HG03457 (cell line): ENCODE measurements around the gene PRKCQ.
"Not testable (repeated sequence)": the region's sequence is repeated elsewhere in the genome, so short reads cannot be mapped to it uniquely, and the experiment has no call there.

Experiments
- ATAC-seq: cut with Tn5 transposase; IDR thresholded peaks from one replicate; pipeline ENCODE4 v1.9.1; 2021; ENCODE audit warnings: moderate number of reproducible peaks; ENCODE audit not compliant: unreplicated experiment

The PRKCQ gene

GRCh38 chr10:6597478-6597877 is 17.4 kb upstream of the PRKCQ start:
- ATAC-seq: no peak

- ATAC-seq: no peak
These were observed 15.4 kb upstream of the PRKCQ start for GRCh38 chr10:6595499-6595898.

GRCh38 chr10:6593241-6593671 is 13.2 kb upstream of the PRKCQ start:
- ATAC-seq: no peak

GRCh38 chr10:6592080-6592479 is 12.0 kb upstream of the PRKCQ start:
- no peak for ATAC-seq

GRCh38 chr10:6591668-6592067 is 11.6 kb upstream of the PRKCQ start:
- ATAC-seq: no peak

GRCh38 chr10:6590100-6590499 is 10.0 kb upstream of the PRKCQ start:
- ATAC-seq: no peak

GRCh38 chr10:6589287-6590094 is 9.4 kb upstream of the PRKCQ start:
- no peak for ATAC-seq

GRCh38 chr10:6588845-6589244 is 8.8 kb upstream of the PRKCQ start:
- no peak for ATAC-seq

GRCh38 chr10:6588082-6588481 is 8.0 kb upstream of the PRKCQ start:
- no peak for ATAC-seq

- ATAC-seq: no peak
These were observed 6.4 kb upstream of the PRKCQ start for GRCh38 chr10:6586501-6586900.

GRCh38 chr10:6583447-6583846 is 3.4 kb upstream of the PRKCQ start:
- ATAC-seq: no peak

- not testable (repeated sequence) for ATAC-seq
These were observed 2.8 kb upstream of the PRKCQ start for GRCh38 chr10:6582913-6583312.

GRCh38 chr10:6582298-6582697 is 2.2 kb upstream of the PRKCQ start:
- no peak for ATAC-seq

- ATAC-seq: no peak
These were observed 1.7 kb upstream of the PRKCQ start for GRCh38 chr10:6581778-6582228.

- ATAC-seq: not testable (repeated sequence)
These were observed 1.1 kb upstream of the PRKCQ start for GRCh38 chr10:6581223-6581622.

GRCh38 chr10:6580279-6581029 is 378 bp upstream of the PRKCQ start:
- peak; percentile 80 for ATAC-seq

- no peak for ATAC-seq
These were observed 733 bp downstream of the PRKCQ start for GRCh38 chr10:6579183-6579903.

GRCh38 chr10:6578795-6579182 is 1.3 kb downstream of the PRKCQ start:
- ATAC-seq: no peak

GRCh38 chr10:6578251-6578771 is 1.8 kb downstream of the PRKCQ start:
- no peak for ATAC-seq

GRCh38 chr10:6576326-6576725 is 3.8 kb downstream of the PRKCQ start:
- ATAC-seq: no peak

GRCh38 chr10:6574664-6575176 is 5.4 kb downstream of the PRKCQ start:
- ATAC-seq: no peak
